ENCODE measurements around the gene NETO1.

DNA sequence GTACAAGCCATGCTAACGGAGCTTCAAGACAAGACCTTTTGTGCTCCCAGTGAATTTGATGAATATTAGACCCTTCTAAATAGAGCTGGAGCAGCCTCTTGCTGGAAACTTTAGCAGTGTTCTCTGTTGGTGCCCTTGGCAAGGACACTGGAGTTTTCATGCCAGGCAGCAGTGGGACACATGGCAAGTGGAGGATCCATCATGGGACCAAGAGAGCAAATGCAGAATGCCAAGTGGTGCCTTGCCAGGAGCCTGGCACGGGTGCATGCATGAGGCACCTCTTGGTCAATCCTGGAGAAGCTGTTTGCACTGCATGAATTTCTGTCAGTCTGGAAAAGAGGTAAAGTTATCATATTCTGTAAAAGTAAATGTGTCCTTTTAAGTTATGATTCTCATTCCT, 59.1 kb downstream of the NETO1 start:
- no peak for TF ChIP-seq POLR2A (IDR thresholded peaks at IDR 0.05)
- TF ChIP-seq, protein P1, sequence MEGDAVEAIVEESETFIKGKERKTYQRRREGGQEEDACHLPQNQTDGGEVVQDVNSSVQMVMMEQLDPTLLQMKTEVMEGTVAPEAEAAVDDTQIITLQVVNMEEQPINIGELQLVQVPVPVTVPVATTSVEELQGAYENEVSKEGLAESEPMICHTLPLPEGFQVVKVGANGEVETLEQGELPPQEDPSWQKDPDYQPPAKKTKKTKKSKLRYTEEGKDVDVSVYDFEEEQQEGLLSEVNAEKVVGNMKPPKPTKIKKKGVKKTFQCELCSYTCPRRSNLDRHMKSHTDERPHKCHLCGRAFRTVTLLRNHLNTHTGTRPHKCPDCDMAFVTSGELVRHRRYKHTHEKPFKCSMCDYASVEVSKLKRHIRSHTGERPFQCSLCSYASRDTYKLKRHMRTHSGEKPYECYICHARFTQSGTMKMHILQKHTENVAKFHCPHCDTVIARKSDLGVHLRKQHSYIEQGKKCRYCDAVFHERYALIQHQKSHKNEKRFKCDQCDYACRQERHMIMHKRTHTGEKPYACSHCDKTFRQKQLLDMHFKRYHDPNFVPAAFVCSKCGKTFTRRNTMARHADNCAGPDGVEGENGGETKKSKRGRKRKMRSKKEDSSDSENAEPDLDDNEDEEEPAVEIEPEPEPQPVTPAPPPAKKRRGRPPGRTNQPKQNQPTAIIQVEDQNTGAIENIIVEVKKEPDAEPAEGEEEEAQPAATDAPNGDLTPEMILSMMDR (IDR thresholded peaks at IDR 0.05) = no peak
- no peak for TF ChIP-seq EP300 (IDR thresholded peaks at IDR 0.05)
- no peak for TF ChIP-seq POLR2AphosphoS5 (IDR thresholded peaks at IDR 0.05)
